NT2/D1 (cell line): ENCODE results near the gene PARP3.

Experiments
- SUZ12 ChIP-seq: IDR thresholded peaks from 2 replicates; pipeline ENCODE4 v1.6.1; 2011; ENCODE audit not compliant: insufficient read length, insufficient read depth; ENCODE audit errors: extremely low read depth
- YY1 ChIP-seq: IDR thresholded peaks from 2 replicates; pipeline ENCODE4 v1.6.1; 2011; ENCODE audit not compliant: insufficient read length, insufficient read depth

- no peak for TF ChIP-seq YY1
- no peak for TF ChIP-seq SUZ12
Measured at GRCh38 chr3:51943451-51944391, 1.6 kb downstream of the PARP3 start.
